Mammary epithelial cell (primary cell): ENCODE data around the gene CTNNBL1.

Experiments
- EZH2 ChIP-seq: IDR thresholded peaks from 2 replicates; pipeline ENCODE4 v1.6.1; 2012; ENCODE audit warnings: low read length, inconsistent platforms, borderline replicate concordance
- TF ChIP-seq, protein P1 (sequence below), 2 donors: IDR thresholded peaks in 1 of 2; conservative IDR thresholded peaks in 1 of 2; 2 replicates each; pipeline ENCODE4 v1.5.1; 2011 to 2012; ENCODE audit warnings: inconsistent platforms in 2 of 2, low read length in 2 of 2, mild to moderate bottlenecking in 2 of 2, control low read depth in 1 of 2, low read depth in 1 of 2; ENCODE audit not compliant: insufficient read depth in 1 of 2; ENCODE audit errors: extremely low read depth in 1 of 2

- TF ChIP-seq, protein P1, sequence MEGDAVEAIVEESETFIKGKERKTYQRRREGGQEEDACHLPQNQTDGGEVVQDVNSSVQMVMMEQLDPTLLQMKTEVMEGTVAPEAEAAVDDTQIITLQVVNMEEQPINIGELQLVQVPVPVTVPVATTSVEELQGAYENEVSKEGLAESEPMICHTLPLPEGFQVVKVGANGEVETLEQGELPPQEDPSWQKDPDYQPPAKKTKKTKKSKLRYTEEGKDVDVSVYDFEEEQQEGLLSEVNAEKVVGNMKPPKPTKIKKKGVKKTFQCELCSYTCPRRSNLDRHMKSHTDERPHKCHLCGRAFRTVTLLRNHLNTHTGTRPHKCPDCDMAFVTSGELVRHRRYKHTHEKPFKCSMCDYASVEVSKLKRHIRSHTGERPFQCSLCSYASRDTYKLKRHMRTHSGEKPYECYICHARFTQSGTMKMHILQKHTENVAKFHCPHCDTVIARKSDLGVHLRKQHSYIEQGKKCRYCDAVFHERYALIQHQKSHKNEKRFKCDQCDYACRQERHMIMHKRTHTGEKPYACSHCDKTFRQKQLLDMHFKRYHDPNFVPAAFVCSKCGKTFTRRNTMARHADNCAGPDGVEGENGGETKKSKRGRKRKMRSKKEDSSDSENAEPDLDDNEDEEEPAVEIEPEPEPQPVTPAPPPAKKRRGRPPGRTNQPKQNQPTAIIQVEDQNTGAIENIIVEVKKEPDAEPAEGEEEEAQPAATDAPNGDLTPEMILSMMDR (conservative IDR thresholded peaks at IDR 0.05 in 1 of 2, IDR thresholded peaks at IDR 0.05 in 1 of 2; ENCODE audit: extremely low read depth in 1 of 2, insufficient read depth in 1 of 2, low read depth in 1 of 2, low read length in 2 of 2): peak in 1 of 2 donors; percentile 9
- TF ChIP-seq EZH2: no peak
These were observed 87.8 kb downstream of the CTNNBL1 start for GRCh38 chr20:37781626-37782025.
